MM.1S (cell line): ENCODE measurements around the gene HS3ST2.

ENCODE experiments used
- DNase-seq: peaks from one replicate; pipeline ENCODE4 v3.0.0-alpha.2; 2015
- H2AFZ ChIP-seq: fragments of 300-600 bp; sonication (generic); 2 replicates; pipeline ENCODE4 v1.6.0; 2016; ENCODE audit warnings: antibody characterized with exemption, low read length
- H3F3A ChIP-seq: fragments of 300-600 bp; sonication (generic); 2 replicates; pipeline ENCODE4 v1.6.1; 2016; ENCODE audit warnings: mild to moderate bottlenecking, antibody characterized with exemption, low read length, moderate library complexity, mixed read lengths; ENCODE audit not compliant: insufficient read depth
- H3K27ac ChIP-seq: fragments of 300-600 bp; sonication (generic); 2 replicates; pipeline ENCODE4 v1.5.1; 2016; ENCODE audit warnings: mild to moderate bottlenecking, low read length
- H3K27me3 ChIP-seq: fragments of 300-600 bp; sonication (generic); replicated peaks from 2 replicates; pipeline ENCODE4 v1.6.0; 2016; ENCODE audit warnings: low read length; ENCODE audit not compliant: insufficient read depth
- H3K36me3 ChIP-seq: fragments of 300-600 bp; sonication (generic); replicated peaks from 2 replicates; pipeline ENCODE4 v1.6.1; 2016; ENCODE audit warnings: mild to moderate bottlenecking, low read length, mixed read lengths; ENCODE audit not compliant: insufficient read depth
- H3K4me1 ChIP-seq: fragments of 300-600 bp; sonication (generic); 2 replicates; pipeline ENCODE4 v1.6.1; 2016; ENCODE audit warnings: low read length, mixed read lengths
- H3K4me2 ChIP-seq: fragments of 300-600 bp; sonication (generic); 2 replicates; pipeline ENCODE4 v1.6.0; 2016; ENCODE audit warnings: low read depth, low read length
- H3K4me3 ChIP-seq: fragments of 300-600 bp; sonication (generic); 2 replicates; pipeline ENCODE4 v1.5.1; 2016; ENCODE audit warnings: low read length, mixed read lengths
- H3K79me2 ChIP-seq: fragments of 300-600 bp; sonication (generic); 2 replicates; pipeline ENCODE4 v1.6.1; 2016; ENCODE audit warnings: mixed run types, low read length, mixed read lengths
- H3K9ac ChIP-seq: fragments of 300-600 bp; sonication (generic); 2 replicates; pipeline ENCODE4 v1.6.1; 2016; ENCODE audit warnings: low read length, mixed read lengths
- H3K9me2 ChIP-seq: fragments of 300-600 bp; sonication (generic); replicated peaks from 2 replicates; pipeline ENCODE4 v1.6.1; 2016; ENCODE audit warnings: mild to moderate bottlenecking, low read length, mixed read lengths; ENCODE audit not compliant: insufficient read depth
- H3K9me3 ChIP-seq: fragments of 300-600 bp; sonication (generic); replicated peaks from 2 replicates; pipeline ENCODE4 v1.6.1; 2016; ENCODE audit warnings: mild to moderate bottlenecking, low read length, mixed read lengths; ENCODE audit not compliant: insufficient read depth
- H4K20me1 ChIP-seq: fragments of 300-600 bp; sonication (generic); 2 replicates; pipeline ENCODE4 v1.6.1; 2016; ENCODE audit warnings: mild to moderate bottlenecking, low read length, moderate library complexity, mixed read lengths; ENCODE audit not compliant: insufficient read depth
- CTCF ChIP-seq: fragments of 300-600 bp; sonication (generic); IDR thresholded peaks from 2 replicates; pipeline ENCODE4 v1.5.1; 2016; ENCODE audit warnings: antibody characterized with exemption, low read length, mixed read lengths
- EZH2 ChIP-seq: fragments of 300-600 bp; sonication (generic); optimal IDR thresholded peaks from 2 replicates; pipeline ENCODE3; 2017; ENCODE audit warnings: low read depth, mild to moderate bottlenecking, antibody characterized with exemption, low read length, mixed read lengths
- EZH2phosphoT487 ChIP-seq: fragments of 300-600 bp; sonication (generic); IDR thresholded peaks from 2 replicates; pipeline ENCODE4 v1.6.1; 2018; ENCODE audit warnings: antibody characterized with exemption, low read length

Gene HS3ST2

GRCh38 chr16:22848451-22848850, 34.5 kb downstream of the HS3ST2 start:
- no peaks in the 10 kb centered on the region for H3K27me3 ChIP-seq
- H3K79me2 ChIP-seq: no peaks in the 10 kb centered on the region
- no peak overlapping the region for H3K4me3 ChIP-seq

GRCh38 chr16:22849517-22849916, 35.6 kb downstream of the HS3ST2 start:
- Histone ChIP-seq H3K36me3 (no peaks in the 10 kb centered on the region), H3K4me1 (no peaks in the 10 kb centered on the region), H3K79me2 (no peaks in the 10 kb centered on the region), H2AFZ (no peak overlapping the region), H3K9me2 (no peaks in the 10 kb centered on the region), H4K20me1 (no peaks in the 10 kb centered on the region), H3K27me3 (no peaks in the 10 kb centered on the region), H3K4me2 (no peak overlapping the region), H3K9me3 (no peaks in the 10 kb centered on the region), H3K27ac (no peak overlapping the region), H3K9ac (no peak overlapping the region), H3K4me3 (no peak overlapping the region), H3F3A (no peaks in the 10 kb centered on the region)
- TF ChIP-seq EZH2: no peak
- no peak for TF ChIP-seq CTCF
- no peak for TF ChIP-seq EZH2phosphoT487
- no peak for DNase-seq

More at GRCh38 chr16:22848451-22848850, 34.5 kb downstream of the HS3ST2 start:
- Histone ChIP-seq H3K27ac (no peak overlapping the region), H3K9me2 (no peaks in the 10 kb centered on the region), H3K36me3 (no peaks in the 10 kb centered on the region), H2AFZ (no peak overlapping the region), H3K4me2 (no peak overlapping the region), H4K20me1 (no peaks in the 10 kb centered on the region), H3K9me3 (no peaks in the 10 kb centered on the region), H3F3A (no peaks in the 10 kb centered on the region), H3K9ac (no peak overlapping the region), H3K4me1 (no peaks in the 10 kb centered on the region)
- TF ChIP-seq CTCF: no peak
- TF ChIP-seq EZH2: no peak
- TF ChIP-seq EZH2phosphoT487: no peak
- no peak for DNase-seq

DNA sequence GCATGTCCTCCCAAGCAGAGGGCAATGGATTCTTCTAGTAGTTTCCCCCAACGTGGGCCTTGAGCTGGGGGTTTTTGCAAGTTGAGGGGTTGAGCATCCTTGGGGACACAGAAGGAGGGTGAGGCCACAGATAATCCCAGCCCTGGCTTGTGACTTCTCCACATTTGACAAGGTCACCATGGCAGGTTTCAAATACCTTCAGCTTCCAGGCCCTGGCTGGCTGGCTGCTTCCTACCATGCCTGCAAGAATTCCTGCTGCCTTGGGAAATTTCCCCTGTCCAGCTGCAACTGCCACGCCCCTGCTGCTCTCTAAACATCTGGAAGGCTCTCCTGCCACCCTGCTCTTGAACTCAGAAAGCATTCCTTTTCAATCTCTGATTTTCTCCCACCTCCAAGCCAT, 41.3 kb downstream of the HS3ST2 start:
- Histone ChIP-seq H3K27ac (no peak overlapping the region), H3K36me3 (no peaks in the 10 kb centered on the region), H3K9me3 (no peaks in the 10 kb centered on the region), H3K9me2 (no peaks in the 10 kb centered on the region), H3K4me1 (no peaks in the 10 kb centered on the region), H4K20me1 (no peaks in the 10 kb centered on the region), H3K27me3 (no peaks in the 10 kb centered on the region), H2AFZ (no peak overlapping the region), H3K9ac (no peak overlapping the region), H3K4me2 (no peak overlapping the region), H3K79me2 (no peaks in the 10 kb centered on the region), H3F3A (no peaks in the 10 kb centered on the region), H3K4me3 (no peak overlapping the region)
- DNase-seq: no peak
- TF ChIP-seq EZH2 (no peak), EZH2phosphoT487 (no peak)

GRCh38 chr16:22857296-22858025, 43.5 kb downstream of the HS3ST2 start:
- no peaks in the 10 kb centered on the region for H3K9me2 ChIP-seq
- no peaks in the 10 kb centered on the region for H3K27me3 ChIP-seq
- no peak overlapping the region for H2AFZ ChIP-seq
- H3K79me2 ChIP-seq: no peaks in the 10 kb centered on the region
- DNase-seq: no peak
- no peak for TF ChIP-seq EZH2
- no peak for TF ChIP-seq EZH2phosphoT487
- no peak overlapping the region for H3K9ac ChIP-seq
- H3K36me3 ChIP-seq: no peaks in the 10 kb centered on the region
- H4K20me1 ChIP-seq: no peaks in the 10 kb centered on the region
- no peak overlapping the region for H3K4me3 ChIP-seq
- no peaks in the 10 kb centered on the region for H3F3A ChIP-seq
- no peaks in the 10 kb centered on the region for H3K9me3 ChIP-seq
- H3K4me1 ChIP-seq: no peaks in the 10 kb centered on the region
- no peak overlapping the region for H3K4me2 ChIP-seq
- H3K27ac ChIP-seq: no peak overlapping the region
